ENCODE measurements around the gene VRK3.
A peak's percentile ranks its signal among the peaks of the same experiment; 100 is the strongest.
"Not testable (repeated sequence)": the region's sequence is repeated elsewhere in the genome, so short reads cannot be mapped to it uniquely, and the experiment has no call there.

The VRK3 gene

DNA sequence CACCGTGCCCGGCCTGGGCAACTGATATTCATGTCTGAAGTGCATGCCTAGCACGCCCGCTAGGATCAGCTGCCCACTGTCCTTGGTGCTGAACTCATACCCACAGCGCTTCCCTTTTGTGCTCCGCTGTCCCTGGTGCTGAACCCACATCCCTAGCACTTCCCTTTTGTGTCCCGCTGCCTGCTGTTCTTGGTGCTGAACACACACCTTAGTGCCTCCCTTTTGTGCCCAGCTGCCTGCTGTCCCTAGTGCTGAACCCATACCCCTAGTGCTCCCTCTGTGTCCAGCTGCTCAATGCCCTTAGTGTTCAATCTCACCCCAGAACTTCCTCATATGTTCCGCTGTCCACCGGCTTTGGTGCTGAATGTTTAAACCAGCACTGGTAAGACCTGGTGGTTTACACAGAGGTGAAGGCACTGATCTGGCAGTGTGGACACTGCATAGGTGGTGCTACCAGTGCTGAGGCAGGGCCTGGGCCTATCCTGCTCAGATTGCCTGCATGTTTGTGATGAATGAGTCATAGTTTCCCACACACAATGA lies 37.9 kb downstream of the VRK3 start:
- peak; percentile 28 to 43 for DNase-seq (ENCODE audit: low read depth in 2 of 2)

DNA sequence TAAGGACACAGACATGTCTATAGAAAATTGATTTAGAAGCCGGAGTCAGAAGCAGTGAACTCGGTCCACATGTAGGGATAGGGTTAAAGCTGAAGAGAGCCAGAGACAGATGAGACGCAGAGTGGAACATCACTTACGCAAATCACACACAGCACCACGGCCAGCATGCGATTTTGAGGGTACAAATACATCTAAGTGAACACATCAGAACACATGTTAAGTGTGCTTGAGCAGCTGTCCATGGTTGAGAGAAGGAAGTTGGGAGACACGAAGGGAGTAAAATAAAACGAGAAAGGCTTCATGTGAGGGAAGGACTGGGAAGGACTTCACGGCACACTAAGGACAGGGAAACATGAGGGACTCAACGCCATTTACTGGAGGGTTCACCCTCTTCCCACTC lies 38.8 kb downstream of the VRK3 start:
- no peak for DNase-seq (ENCODE audit: low read depth in 2 of 2)

DNA sequence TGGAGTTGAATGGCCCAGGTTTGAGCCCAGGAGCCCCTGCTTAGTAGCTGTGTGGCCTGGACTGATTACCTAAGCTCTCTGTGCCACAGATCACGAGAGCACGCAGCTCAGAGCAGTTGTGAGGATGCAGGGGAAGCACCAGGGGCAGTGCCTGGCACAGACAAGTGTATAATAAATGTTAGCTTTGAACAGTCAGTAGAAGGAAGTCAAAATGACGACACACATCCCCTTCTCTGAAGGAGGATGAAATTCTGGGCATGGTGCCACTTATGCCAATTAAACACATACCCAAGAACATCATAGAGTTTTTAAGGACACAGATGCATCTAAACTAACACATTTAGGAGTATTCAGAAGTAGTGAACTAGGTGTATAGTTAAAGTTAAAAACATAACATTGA lies 39.3 kb downstream of the VRK3 start:
- no peak for DNase-seq (ENCODE audit: low read depth in 2 of 2)

DNA sequence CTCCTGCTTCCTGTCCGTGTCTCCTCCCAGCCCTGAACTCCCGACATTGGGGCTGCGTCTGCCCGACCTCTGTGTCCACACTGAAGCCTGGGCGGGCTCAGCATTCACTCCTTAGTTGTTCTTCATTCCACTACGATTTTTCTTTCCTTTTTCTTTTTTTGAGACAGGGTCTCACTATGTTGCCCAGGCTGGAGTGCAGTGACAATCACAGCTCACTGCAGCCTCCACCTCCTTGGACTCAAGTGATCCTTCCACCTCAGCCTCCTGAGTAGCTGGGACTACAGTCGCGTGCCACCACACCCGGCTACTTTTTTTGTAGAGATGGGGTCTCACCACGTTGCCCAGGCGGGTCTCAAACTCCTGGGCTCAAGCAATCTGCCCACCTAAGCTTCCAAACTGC lies 40.7 kb downstream of the VRK3 start:
- no peak for DNase-seq (ENCODE audit: low read depth in 2 of 2)

DNA sequence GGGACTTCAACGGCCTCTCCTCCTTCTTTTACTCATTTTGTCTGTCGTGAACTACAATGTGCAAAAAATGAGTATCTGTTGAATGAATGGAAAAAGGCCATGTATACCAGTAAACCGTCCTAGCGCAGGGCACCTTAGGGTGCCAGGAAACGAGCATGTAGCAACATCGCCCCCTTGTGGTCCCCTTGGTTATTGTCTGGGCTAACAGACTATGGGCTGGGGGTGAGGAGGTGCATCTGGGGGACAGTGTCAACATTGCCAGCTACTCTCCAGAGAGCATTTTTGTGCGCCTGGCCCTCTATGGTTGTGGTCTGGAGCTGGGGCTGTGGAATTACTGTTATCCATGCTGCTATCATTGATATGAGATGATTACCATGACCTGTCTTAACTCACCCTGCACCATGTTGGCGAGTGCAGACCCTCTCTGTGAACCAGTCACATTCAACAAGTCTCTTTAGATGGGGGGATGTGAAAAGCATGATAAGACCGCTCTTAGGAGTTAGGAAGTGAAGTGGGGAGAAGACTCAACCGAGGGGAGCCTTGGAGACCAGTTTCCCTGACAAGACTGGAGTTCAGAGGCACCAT lies 41.4 kb downstream of the VRK3 start:
- DNase-seq (ENCODE audit: low read depth in 2 of 2), result peak; percentile 55 to 67

DNA sequence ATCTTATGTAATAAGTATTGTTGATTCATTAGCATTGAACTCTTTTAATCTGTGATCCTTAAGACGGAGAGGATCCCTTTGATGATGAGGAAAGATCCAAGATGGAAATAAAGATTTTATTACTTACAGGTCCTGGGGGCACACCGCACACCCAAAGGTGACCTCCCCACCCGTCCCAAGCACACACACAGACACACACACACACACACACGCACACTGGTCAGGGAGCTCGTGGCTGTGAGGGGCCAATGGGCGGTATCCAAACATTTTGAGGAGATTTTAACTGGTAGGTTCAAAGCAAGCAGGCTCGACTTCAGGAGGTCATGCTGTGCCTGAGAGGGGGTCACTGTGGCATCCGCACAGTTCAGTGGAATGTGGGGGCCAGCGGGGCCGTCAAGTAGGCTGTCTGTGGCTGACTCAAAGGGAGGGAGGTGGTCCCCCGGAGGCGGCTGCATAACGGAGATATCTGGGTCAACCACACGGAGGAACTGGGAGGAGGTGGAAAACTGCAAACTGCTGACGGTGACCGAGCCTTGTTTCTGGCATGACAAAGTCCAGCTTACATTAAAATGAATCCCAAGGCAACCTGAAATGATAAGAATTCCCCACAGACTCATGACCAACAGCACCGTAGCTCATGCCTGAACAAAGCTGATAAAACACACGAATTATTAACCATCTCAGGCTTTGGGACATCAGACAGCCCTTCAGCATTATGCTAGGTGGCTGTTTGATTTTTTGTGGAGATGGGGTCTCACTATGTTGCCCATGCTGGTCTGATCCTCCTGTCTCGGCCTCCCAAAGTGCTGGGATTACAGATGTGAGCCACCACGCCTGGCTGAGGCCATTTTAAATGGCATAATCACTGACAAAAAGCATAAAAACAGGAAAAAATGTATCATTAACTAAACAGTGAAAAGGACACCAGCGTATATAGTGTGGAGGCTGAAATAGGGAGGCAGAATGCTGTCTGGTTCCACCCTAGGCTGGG lies 43.3 kb downstream of the VRK3 start:
- DNase-seq (ENCODE audit: low read depth in 2 of 2), result no peak

DNA sequence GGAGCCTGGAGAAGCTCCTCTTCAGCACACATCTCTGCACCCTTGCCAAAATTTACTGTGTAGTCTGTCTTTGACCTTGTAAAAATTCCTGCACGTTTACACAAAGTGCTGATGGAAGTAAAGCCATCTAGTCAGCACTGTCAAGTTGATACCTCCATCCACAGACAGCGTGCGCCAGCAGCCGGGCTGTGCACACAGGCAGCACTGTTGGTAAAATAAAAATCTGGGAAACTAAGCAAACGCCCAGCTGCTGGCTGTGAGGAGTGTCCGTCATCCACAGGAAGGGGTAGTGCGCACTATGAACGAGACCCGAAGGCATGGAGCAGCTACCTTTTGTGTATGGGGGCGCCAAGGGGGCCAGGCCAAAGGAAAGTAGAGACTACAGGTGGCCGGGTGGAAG lies 46.8 kb downstream of the VRK3 start:
- no peak for DNase-seq (ENCODE audit: low read depth in 2 of 2)

DNA sequence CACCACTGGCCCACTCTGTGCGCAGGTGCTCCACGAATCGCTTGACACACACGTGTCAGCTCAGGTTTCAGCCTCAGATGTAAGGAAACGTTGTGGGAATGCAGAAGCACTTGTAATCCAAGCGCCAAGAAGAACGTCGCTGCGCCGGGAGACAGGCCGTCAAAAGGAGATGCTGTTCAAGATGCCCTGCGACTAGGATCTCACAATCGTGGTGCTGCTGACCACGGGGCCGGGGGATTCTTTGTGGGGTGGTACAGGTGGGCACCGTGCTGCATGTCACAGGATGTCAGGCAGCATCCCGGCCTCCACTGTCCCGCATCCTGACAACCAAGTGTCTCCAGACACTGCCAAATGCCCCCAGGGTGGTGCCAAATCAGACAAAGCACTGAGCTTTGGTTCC lies 47.3 kb downstream of the VRK3 start:
- DNase-seq (ENCODE audit: low read depth in 2 of 2), result no peak

DNA sequence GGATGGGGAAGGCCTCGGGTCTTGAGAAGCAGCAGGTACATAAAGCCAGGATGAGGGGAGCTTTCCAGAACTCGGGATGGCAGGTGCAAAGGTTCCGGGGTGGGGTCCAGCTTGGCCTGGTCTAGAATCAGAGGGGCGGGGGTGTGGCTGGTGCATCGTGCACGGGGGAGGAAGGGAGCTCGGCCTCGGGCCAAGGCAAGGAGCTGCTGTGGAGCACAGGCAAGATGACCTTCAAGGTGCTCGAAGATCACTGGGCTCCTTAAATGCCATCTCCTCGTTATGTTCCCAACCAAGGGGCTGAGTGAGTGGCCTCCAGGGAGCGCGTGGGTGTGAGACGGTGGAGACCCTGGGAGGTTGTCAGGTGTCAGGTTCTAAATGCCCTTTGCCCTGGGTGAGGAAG lies 48.1 kb downstream of the VRK3 start:
- no peak for DNase-seq (ENCODE audit: low read depth in 2 of 2)

DNA sequence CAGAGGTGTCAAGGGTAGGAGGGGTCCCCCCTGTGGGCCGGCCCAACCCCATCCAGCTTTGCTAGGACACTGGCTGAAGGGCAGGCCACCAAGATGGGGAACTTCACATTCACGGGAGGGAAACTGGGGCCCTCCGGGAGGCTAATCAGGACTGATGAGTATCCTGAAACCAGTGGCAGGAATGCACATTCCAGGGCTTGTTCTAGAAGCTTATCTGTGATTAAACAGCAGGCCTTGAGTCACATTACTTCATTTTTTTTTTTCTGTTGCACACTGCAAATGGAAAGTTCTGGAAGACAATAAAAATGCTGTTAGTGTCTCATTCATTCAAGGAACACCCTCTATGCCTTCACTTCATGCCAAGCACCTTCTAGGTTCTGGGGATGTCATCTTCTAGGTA lies 48.7 kb downstream of the VRK3 start:
- DNase-seq (ENCODE audit: low read depth in 2 of 2), result no peak

DNA sequence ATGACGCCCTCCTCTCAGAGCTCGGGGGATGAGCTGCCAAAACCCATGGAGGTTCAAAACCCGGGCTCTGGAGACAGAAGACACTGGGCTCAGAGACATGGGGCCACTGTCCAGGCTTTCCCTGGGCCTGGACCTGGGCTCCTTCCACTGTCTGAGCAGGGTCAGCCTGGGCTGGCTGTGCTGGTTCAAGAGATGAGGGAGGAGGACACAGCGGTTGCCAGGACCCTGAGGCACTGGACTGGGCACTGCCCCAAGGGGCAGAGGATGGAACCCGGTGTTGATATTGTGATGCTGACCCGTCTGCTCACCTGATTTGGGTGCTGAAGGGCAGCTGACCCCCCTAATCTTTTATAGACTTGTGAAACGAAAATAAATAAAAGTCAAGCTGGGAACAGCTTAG lies 50.1 kb downstream of the VRK3 start:
- no peak for DNase-seq (ENCODE audit: low read depth in 2 of 2)

DNA sequence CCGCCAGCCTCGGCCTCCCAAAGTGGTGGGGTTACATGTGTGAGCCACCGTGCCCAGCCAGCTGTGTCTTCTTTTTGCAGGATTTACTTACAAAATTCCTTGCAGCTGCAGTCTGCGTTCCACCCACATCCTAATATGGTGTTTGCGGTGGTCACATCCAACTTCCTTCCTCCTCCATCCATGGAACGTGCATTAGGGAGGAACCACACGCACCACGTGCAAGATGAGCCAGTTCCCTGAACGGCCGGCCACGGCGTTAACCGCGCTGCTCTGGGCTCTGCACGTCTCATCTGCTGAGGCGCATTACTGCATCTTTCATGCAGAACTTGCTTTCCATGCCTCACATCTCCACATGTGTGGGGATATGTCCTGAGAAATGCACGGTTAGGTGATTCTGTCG lies 51.2 kb downstream of the VRK3 start:
- no peak for DNase-seq (ENCODE audit: low read depth in 2 of 2)

DNA sequence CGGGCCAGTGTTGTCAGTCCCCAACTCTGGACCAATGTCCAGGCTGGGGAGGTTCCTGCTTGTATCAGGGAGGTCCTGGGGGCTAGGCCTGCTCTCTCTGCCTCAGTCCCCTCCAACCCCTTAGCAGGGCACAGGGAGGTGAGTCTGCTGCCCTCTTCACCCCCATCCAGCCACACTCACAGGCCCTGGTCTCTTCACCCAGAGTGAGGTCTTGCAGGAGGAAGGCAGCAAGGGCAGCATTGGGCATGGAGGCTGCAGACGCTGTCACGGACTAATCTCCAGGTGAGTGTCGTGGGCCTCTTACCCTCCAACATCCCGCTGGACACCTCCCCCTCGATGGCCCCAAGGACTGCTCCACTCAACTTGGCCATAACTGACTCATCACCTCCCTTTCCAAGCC lies 52.3 kb downstream of the VRK3 start:
- no peak for DNase-seq (ENCODE audit: low read depth in 2 of 2)

DNA sequence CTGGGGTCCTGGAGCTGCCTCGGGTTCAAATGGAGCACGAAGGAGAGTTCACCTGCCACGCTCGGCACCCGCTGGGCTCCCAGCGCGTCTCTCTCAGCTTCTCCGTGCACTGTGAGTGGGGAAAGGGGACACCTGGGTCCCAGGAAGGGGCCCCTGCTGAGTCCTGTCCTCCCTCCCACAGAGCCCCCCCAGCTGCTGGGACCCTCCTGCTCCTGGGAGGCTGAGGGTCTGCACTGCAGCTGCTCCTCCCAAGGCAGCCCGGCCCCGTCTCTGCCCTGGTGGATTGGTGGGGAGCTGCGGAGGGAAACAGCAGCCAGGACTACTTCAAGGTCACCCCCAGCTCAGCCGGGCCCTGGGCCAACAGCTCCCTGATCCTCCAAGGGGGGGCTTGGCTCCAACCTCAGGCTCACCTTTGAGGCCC lies 53.2 kb downstream of the VRK3 start:
- DNase-seq (ENCODE audit: low read depth in 2 of 2), result no peak

DNA sequence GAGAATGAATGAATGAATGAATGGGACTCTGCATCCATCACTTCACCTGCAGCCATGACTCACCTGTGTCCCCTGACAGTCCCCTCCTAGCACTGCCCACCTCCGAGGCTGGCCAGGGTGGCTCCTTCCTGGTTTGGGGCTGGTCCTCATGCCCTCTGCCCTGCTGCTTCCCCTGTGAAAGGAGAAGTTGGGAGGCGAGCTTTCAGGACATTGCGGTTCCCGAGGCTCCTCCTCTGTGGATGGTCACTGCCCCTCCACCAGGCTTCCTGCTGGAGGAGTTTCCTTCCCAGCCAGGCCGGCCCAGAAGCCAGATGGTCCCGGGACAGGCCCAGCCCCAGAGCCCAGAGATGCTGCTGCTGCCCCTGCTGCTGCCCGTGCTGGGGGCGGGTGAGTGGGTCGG lies 55.8 kb downstream of the VRK3 start:
- not testable (repeated sequence) for DNase-seq (ENCODE audit: low read depth in 2 of 2)

DNA sequence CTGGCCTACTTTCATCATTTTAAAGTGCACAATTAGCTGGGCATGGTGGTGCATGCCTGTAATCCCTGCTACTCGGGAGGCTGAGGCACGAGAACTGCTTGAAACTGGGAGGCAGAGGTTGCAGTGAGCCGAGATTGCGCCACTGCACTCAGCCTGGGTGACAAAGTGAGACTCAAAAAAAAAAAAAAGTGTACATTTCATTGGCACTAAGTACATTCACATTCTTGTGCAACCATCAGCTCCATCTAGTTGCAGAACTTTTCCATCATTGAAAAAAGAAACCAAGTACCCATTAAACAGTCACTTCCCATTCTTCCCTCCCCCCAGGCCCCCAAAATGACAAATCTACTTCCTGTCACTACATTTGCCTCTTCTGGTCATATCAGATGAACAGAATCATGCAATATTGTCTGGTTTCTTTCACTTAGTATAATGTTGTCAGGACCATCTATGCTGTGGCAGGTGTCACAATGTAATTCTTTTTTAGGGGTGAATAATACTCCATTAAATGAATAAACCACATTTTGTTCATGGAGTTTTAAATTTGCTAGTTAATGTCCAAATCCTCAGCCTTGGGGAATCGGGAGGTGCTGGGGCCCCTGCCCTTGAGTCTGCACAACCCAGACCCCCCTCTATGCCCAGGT lies 56.8 kb downstream of the VRK3 start:
- no peak for DNase-seq (ENCODE audit: low read depth in 2 of 2)

DNA sequence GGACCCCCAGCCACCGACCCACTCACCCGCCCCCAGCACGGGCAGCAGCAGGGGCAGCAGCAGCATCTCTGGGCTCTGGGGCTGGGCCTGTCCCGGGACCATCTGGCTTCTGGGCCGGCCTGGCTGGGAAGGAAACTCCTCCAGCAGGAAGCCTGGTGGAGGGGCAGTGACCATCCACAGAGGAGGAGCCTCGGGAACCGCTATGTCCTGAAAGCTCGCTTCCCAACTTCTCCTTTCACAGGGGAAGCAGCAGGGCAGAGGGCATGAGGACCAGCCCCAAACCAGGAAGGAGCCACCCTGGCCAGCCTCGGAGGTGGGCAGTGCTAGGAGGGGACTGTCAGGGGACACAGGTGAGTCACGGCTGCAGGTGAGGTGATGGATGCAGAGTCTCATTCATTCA lies 64.2 kb downstream of the VRK3 start, which contains the start of gene SIGLEC11:
TSS of gene SIGLEC11 (minus strand) at position 193 of the 400 bp plus-strand sequence. CDS start at position 102, 91 bp downstream.
- DNase-seq (ENCODE audit: low read depth in 2 of 2), result not testable (repeated sequence)

DNA sequence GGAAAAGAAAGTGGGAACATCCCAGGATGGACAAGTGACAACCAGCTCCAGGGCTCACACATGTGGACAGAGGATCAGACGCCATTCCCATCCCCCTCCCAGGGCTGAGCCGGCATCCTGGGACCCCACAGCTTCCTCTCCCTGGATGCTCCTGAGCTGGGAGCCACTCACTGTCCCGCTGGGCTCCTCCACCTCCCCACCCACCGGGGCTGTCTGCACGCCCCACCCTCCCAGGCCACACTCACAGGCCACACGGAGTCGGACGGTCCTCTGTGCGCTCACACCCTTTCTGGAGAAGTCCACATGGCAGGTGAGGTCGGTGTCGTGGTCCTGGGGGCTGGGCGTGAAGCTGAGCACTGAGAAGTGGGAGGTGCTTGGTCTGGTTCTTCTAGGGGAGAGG lies 65.3 kb downstream of the VRK3 start:
- DNase-seq (ENCODE audit: low read depth in 2 of 2), result not testable (repeated sequence)

DNA sequence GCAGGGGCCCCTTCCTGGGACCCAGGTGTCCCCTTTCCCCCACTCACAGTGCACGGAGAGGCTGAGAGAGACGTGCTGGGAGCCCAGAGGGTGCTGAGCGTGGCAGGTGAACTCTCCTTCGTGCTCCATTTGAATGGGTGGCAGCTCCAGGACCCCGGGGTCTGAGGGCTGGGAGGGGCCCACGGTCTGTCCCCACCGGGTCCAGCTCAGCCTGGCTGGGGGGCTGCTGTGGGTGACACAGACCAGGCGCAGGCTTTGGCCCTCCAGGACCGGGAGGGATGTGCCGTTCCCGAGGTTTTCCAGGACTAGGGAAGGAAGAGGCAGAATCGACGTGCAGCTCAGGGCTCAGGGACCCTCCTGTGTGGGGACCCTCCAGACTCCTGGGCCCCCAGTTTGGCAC lies 66.6 kb downstream of the VRK3 start:
- DNase-seq (ENCODE audit: low read depth in 2 of 2), result not testable (repeated sequence)

DNA sequence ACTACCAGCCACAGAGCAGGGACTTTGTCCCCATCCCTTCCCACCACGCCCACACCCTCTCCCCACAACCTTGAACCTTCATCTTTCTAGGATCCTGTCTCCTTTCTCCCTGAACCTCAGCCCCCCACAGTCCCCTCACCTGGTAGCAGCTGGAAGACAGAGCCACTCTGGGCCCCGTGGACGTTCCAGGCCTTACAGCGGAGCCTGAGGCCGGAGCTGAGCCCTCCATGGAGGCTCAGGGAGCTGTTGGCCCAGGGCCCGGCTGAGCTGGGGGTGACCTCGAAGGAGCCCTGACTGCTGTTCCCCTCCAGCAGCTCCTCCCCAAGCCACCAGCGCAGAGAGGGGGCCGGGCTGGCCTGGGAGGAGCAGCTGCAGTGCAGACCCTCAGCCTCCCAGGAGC lies 67.0 kb downstream of the VRK3 start:
- not testable (repeated sequence) for DNase-seq (ENCODE audit: low read depth in 2 of 2)

DNA sequence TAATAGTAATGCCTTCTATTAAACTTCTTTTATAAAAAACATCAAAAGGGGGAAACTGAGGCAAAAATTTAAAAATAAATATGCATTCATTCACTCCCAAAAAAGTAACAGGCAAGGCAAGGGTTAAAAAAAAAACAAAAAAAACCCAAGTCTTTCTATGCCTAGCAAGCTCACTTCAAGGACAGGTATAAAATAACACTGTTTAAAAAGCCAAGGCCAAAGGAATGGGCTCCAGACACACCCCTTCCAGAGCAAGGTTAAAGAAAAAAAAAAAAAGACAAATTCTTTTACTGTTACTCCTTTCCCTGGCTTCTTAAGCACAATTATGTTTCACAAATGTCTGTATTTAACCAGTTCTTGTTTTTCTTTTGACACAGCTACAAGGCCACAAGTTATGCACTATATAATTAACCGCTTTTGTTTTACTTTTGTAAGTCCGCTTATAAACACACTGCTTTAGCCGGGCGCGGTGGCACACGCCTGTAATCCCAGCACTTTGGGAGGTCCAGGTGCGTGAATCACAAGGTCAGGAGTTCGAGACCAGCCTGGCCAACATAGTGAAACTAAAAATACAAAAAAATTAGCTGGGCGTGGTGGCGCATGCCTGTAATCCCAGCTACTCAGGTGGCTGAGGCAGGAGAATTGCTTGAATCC lies 67.8 kb downstream of the VRK3 start:
- DNase-seq (ENCODE audit: low read depth in 2 of 2), result no peak

DNA sequence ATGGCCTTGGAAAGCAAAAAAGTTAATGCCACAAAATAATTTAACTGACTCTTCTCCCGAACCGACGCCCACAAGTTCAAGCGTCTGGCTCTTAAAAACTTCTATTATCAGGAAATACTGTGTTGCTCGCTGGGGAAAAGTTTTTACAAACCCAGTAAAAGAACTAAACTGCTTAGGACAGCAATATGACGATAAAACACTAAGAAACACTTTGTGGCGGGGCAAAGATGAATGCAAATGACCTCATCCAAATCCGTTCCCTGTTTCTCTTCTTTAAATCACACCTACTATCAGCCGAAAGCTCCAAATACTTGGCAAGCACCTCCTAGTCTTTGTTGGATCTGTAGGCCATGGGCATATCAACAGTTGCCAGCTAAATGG lies 69.1 kb downstream of the VRK3 start:
- DNase-seq (ENCODE audit: low read depth in 2 of 2), result no peak

Measured in stimulated activated CD8-positive, alpha-beta memory T cell treated with anti-CD3 and anti-CD28 coated beads, Interleukin-7, amount 100 ng/mL, for 4 hours (primary cell).